Mononuclear cell (primary cell): ENCODE data around the gene DRC3. TPM values are rescaled to one million over a fixed set of nuclear protein-coding genes. Genes with fewer than 3 reads are reported as not detected.

Experiments used
- H3K27me3 ChIP-seq: 2 replicates; pipeline ENCODE4 v1.6.0; 2011; ENCODE audit warnings: low read length, control low read depth; ENCODE audit not compliant: insufficient read depth
- H3K4me1 ChIP-seq: 2 replicates; pipeline ENCODE4 v1.5.1; 2011; ENCODE audit warnings: mild to moderate bottlenecking, low read length, control low read depth; ENCODE audit not compliant: insufficient read depth
- H3K4me3 ChIP-seq: 2 replicates; pipeline ENCODE4 v1.5.1; 2011; ENCODE audit warnings: mild to moderate bottlenecking, low read length, moderate library complexity
- H3K9me3 ChIP-seq: 2 replicates; pipeline ENCODE4 v1.5.1; 2011; ENCODE audit warnings: low read depth, mild to moderate bottlenecking, control low read depth, low read length
- total RNA-seq: library from RNA; depleted of rRNA; stranded (reverse); fragments of >200 nt; gene quantifications from one replicate; pipeline ENCODE4 v1.2.3, GENCODE V29; 2012

Gene DRC3
- total RNA-seq, 1 donor = not detected

DNA sequence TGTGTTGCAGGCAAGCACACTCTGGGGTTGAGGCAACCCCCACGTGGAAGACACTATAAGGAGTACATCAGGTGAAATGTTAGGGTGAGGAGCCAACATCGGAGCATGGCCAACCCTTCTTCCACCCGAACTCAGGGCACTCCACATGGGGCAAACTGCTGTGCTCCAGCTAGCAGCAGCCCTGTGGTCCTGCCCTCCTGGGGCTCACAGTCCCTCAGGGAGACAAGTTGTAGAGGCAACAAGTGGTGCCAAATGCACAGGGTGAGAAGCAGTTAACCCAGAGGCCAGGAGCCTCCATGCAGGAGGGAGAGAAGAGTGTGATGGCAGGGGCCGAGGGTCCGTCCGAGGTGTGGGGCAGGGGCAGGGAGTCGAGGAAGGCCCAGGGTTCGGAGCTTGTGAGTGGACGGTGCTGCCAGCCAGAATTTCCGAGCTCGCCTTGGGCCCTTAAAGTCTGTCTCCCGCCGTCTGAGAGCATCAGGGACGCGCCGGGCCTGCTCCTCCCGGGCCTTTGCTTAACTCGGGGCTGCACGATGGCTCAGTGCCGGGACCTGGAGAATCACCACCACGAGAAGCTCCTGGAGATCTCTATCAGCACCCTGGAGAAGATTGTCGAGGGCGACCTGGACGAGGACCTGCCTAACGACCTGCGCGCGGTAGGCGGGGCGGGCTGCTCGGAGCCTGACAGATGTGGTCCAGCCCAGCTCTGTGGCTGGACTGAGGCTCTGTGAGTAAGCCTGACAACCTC lies 34.0 kb downstream of the DRC3 start:
- no peaks in the 10 kb centered on the region for H3K9me3 ChIP-seq
- no peak overlapping the region for H3K4me3 ChIP-seq
- no peaks in the 10 kb centered on the region for H3K27me3 ChIP-seq
- no peaks in the 10 kb centered on the region for H3K4me1 ChIP-seq

DNA sequence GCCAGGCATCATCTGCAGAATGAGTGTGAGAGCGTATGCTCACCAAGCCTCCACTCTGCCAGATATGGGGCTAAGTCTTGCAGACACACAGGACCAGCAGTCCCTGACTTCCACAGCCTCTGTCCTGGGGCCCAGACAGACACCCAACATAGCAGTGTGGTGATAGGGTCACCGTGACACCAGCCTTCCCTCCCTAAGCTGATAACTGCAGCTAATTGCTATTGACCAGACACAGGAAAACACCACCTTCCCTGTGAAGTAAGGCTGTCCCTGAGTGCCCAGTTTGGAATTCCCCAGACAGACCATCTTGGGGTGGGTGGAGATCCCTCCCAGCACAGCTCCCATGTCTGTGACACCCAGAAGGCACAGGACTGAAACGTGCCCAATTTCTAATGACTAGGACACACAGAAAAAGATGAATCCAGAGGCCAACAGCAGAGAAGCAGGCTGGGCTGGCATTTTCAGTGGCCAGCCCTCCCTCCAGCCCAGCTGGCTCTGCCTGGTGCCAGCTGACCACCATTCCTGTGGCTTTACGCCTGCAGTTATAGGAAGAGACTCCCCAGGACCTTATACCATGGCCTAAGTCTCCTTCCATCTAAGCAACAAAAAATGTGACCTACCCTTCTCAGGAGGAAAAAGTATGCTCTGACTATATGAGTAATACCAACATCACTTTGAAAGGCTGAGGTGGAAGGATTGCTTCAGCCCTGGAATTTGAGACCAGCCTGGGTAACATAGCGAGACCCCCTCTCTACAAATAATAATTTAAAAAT lies 36.0 kb downstream of the DRC3 start:
- no peaks in the 10 kb centered on the region for H3K4me1 ChIP-seq
- H3K27me3 ChIP-seq = no peaks in the 10 kb centered on the region
- H3K9me3 ChIP-seq = no peaks in the 10 kb centered on the region
- no peak overlapping the region for H3K4me3 ChIP-seq

DNA sequence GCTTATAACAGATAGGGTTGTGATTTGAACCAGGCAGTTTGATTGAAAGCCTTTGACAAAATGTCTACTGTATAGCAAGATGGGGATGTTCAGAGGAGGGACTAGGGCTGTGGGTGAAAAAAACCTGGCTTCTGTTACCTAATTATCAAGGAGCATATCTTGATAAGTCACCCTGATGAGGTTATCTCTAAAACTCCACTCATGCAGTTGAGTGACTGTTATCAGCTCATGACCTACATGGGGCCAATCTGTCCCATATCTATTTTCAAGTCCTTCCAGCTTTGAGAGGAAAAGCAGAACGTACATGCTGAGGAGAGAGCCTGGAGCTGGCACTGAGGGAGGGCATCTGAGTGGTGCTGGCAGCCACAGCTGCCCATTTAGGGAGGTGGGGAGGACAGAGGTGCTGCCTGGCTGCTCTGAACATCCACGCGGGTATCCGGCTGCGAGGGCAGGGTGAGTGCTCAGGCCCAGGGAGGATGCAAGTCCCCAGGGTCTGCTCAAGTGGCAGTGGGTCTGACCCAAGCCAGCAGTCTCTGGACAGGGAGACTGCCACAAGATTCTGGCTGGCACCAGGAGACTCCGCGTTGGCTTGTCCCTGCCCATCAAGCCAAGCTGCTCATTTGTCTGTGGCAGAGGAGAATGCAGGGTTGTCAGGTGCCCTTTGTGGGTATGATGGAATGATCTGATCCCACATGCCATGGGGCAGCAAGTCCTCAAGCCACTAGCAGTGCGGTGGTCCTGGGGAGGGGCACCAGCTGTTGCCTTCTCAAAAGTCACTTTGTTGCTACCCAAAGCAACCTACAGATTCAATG lies 37.2 kb downstream of the DRC3 start:
- no peaks in the 10 kb centered on the region for H3K27me3 ChIP-seq
- no peaks in the 10 kb centered on the region for H3K4me1 ChIP-seq
- no peaks in the 10 kb centered on the region for H3K9me3 ChIP-seq
- H3K4me3 ChIP-seq = no peak overlapping the region

DNA sequence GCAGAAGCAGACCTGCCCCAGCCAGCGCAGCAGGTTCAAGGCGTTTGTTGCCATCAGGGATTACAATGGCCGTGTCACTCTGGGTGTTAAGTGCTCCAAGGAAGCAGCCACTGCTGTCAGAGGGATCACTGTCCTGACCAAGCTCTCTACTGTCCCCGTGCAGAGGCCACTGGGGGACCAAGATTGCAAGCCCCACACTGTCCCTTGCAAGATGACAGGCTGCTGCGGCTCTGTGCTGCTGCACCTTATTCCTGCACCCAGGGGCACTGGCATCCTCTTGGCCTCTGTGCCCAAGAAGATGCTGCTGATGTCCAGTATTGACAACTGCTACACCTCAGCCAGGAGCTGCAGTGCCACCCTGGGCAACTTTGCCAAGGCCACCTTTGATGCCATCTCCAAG lies 38.6 kb downstream of the DRC3 start:
- H3K27me3 ChIP-seq = no peaks in the 10 kb centered on the region
- no peaks in the 10 kb centered on the region for H3K9me3 ChIP-seq

DNA sequence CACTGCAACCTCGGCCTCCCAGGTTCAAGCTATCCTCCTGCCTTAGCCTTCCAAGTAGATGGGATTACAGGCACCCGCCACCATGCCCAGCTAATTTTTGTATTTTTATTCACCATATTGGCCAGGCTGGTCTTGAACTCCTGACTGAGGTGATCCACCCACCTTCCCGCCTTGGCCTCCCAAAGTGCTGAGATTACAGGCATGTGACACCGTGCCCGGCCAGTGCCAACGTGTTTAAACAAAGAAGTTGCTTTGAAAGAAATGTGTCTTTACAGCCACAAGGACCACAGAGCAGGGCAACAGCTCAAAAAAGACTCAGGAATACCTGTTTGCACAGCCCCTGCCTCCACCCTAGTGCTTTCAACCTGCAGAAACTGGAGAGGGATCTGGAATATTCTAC lies 41.3 kb downstream of the DRC3 start:
- H3K9me3 ChIP-seq = no peaks in the 10 kb centered on the region
- H3K27me3 ChIP-seq = no peaks in the 10 kb centered on the region
- H3K4me1 ChIP-seq = no peaks in the 10 kb centered on the region
- no peak overlapping the region for H3K4me3 ChIP-seq

More for the DNA sequence above, 38.6 kb downstream of the DRC3 start:
- no peaks in the 10 kb centered on the region for H3K4me1 ChIP-seq
- no peak overlapping the region for H3K4me3 ChIP-seq

DNA sequence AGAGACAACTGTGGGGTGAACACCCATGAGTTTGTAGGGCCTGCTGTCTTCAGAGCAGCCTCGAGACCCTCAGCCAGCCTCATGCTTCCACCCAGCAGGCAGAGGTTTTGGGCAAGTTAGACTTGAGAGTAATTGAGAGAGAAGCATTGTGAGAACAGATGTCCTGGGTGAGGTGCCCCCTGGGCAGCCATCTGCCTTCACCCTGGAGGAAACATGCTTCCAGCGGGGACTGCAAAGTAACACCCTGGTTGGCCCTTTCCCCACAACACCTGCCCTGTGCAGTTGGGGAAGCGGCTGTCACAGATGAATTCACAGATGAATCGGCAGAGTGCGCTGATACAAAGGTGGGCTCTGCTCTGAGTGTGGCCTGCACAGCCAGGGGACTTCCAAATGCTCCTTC lies 42.9 kb downstream of the DRC3 start:
- no peaks in the 10 kb centered on the region for H3K4me1 ChIP-seq
- H3K9me3 ChIP-seq = no peaks in the 10 kb centered on the region
- H3K27me3 ChIP-seq = no peaks in the 10 kb centered on the region
- H3K4me3 ChIP-seq = no peak overlapping the region

DNA sequence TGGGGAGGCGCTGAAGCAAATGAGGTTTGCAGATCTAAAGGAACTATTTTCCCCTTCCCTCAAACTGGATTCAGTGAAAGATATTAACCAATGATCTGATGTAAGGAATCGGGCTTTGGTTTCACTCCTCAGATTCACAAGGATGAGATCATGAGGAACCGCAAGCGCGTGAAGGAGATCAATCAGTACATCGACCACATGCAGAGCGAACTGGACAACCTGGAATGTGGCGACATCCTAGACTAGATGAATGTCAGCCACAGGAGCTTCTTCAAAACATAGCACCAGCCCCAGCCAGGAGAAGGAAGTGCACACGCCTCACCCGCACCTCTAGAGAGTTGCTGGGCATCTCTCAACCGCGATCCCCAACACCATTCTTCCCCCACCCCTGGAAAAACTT lies 43.8 kb downstream of the DRC3 start:
- H3K4me1 ChIP-seq = no peaks in the 10 kb centered on the region
- H3K27me3 ChIP-seq = no peaks in the 10 kb centered on the region
- no peaks in the 10 kb centered on the region for H3K9me3 ChIP-seq
- no peak overlapping the region for H3K4me3 ChIP-seq

DNA sequence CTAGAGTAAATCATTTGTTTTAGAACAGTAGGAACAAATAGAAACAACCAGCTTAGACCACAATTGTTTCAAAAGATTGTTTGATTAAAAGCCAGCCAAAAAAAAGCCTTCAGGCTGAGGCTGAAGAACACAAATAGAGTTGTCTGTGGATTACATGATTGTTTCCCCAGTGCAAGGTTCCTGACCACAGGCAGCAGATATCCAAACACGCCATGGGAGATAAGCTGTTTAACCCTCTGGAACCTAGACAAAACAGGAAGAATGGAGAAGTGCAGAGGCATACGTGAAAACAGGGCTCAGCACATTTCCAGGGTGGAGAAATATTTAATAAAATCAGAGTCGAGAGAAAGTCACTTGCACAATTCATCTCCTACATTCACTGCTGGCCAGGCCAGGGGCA lies 45.3 kb downstream of the DRC3 start:
- H3K9me3 ChIP-seq = no peaks in the 10 kb centered on the region
- H3K4me1 ChIP-seq = no peaks in the 10 kb centered on the region
- H3K27me3 ChIP-seq = no peaks in the 10 kb centered on the region
- no peak overlapping the region for H3K4me3 ChIP-seq

DNA sequence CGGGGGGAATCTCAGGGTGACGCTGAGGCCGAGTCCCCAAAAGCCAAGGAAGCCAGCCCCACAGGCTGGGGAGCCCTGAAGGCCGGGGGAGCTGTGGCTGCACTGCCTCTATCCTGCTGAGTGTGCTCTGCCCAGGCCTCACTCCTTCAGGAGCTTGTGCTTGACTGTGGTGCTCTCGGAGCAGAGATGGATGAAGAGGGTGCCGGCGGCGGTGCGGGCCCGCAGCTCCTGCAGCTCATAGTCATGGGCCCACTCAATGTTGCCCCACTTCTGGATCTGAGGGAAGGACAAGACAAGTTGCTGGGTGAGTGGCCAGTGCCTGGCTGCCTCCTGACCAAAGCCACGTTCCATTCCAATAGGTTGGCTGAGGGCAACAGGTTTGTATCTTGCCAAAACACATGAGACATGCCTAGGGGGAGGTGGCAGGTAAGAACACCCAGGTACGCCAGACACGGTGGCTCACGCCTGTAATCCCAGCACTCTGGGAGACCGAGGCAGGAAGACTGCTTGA lies 45.8 kb downstream of the DRC3 start:
- Histone ChIP-seq H3K9me3 (no peaks in the 10 kb centered on the region), H3K27me3 (no peaks in the 10 kb centered on the region), H3K4me3 (no peak overlapping the region), H3K4me1 (no peaks in the 10 kb centered on the region)

DNA sequence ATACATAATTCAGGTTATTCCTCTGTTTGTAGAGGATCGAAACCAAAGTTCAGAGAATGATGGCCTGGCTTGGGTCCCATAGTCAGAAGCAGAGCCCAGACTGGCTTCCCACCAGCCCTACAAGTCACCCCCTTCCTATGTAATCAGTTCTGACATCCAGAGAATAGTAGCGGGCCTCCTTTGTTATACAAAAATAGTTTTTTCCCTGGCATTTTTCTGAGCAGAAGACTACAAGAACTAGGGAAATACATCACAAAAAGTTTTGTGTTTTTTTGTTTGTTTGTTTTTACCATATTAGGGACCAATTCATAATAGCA lies 47.1 kb downstream of the DRC3 start:
- H3K27me3 ChIP-seq = no peaks in the 10 kb centered on the region
- no peak overlapping the region for H3K4me3 ChIP-seq
- no peaks in the 10 kb centered on the region for H3K4me1 ChIP-seq
- no peaks in the 10 kb centered on the region for H3K9me3 ChIP-seq

DNA sequence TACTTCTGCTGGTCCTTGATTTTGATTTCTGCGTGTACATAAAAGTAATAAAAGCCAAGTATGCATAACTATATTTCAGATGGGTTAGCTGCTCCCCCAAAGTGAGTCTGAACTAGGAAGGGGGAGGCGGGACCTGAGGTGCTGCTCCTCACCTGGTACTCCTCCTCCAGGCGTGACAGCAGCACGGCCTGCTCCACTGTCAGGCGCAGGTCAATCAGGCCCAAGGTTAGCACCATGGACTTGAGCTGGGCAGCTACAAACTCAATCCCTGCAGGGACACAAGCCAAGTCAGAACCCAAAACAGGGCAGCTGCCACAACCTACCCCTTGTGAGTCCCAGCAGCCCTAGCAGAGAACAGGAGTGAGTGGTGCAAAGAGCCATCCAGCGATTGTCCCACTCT lies 48.3 kb downstream of the DRC3 start:
- Histone ChIP-seq H3K4me3 (no peak overlapping the region), H3K9me3 (no peaks in the 10 kb centered on the region), H3K4me1 (peaks cover 9% of the 10 kb centered on the region), H3K27me3 (no peaks in the 10 kb centered on the region)

DNA sequence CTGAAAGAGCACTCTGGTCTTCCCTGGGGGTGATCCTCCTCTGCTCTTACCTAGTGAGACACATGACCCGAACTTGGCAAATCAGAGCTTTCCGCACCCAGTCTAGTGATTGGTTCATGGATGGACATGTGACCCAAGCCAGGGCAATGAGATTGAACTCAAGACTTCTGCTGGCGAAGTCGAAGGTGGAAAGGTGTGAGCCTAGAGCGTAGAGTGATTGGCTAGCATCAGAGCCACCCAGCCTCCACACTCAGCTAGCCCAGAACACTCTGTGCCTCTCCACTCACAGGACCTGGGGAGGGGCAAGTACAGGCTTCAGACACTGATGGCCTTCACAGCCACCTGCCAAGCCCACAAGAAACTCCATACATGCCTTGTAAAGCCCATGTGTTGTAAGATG lies 48.7 kb downstream of the DRC3 start:
- H3K4me3 ChIP-seq = no peak overlapping the region
- no peaks in the 10 kb centered on the region for H3K9me3 ChIP-seq
- no peaks in the 10 kb centered on the region for H3K27me3 ChIP-seq
- peaks cover 13% of the 10 kb centered on the region for H3K4me1 ChIP-seq

DNA sequence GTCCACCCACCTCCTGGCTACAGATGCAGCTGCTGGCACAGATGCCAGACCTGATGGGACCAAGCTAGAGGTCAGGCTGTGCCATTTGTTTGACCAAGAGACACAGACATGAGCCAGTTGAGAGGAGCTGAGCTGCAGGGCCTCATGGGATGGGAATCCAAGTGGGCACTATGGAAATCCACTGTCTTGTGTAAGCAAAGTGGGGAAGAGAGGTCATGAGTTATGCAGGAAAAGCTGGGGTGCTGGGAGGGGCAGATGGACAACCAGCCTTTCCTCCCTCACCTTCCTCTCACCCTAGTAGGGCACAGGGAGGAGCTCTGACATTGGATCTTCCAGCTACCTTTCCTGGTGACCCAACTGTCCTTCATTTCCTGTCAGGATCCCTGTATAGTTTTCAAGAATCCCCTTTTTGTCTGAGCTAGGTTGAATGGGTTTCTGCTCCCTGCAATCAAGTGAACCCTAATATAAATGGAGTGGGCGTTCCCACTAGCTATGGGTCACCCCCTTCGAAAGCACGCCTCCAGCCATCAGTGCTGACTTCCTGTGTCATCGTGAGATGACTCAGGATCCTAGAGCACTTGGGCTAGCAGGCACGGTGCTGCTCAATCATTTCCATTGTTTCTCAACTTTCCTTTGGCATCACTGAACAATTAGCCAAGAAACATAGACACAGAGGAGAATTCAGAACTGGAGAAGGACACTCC lies 52.7 kb downstream of the DRC3 start:
- Histone ChIP-seq H3K9me3 (no peaks in the 10 kb centered on the region), H3K4me3 (no peak overlapping the region), H3K27me3 (no peaks in the 10 kb centered on the region), H3K4me1 (peaks cover 20% of the 10 kb centered on the region)

DNA sequence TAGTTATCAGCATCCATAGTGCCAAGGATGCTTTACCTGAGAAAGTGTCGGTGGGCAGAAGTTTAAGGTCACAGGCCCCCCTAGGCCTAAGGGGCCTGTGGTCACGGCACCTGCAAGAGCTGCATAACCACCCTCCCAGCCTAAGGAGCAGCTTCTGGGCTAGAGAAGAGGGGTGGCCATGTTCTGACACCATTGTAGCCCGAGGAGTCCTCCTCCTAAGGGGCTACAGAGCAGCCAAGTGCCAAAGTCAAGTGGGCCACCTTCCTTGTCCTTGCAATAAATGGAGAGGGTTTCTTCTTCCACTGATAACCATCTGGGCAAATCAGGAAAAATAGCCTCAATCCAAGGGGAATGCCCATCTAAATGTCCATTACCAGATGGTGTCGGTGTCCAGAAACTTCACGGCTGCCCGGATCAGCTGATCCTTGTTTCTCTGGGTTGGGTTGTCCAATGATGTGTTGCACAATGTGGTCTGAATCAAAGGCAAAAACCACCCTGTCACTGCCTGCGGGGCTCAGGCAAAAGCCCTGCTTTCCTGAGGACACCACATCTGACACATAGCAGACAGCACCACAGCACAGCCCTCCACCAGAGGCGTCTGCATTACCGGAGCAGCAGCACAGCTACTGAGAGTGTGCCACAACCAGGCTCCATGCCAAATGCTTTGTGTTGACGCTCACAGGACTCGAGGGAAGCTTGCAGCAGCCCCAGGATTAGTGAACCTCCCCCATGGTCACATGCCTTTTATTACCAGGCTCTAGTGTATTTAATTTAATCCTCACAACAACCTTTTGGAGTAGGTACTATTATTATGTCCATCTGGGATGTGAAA lies 53.5 kb downstream of the DRC3 start:
- no peaks in the 10 kb centered on the region for H3K27me3 ChIP-seq
- H3K4me1 ChIP-seq = peaks cover 20% of the 10 kb centered on the region
- no peak overlapping the region for H3K4me3 ChIP-seq
- H3K9me3 ChIP-seq = no peaks in the 10 kb centered on the region
